Neuronal stem cell (in vitro differentiated cells): Measurements from ENCODE around the gene DNAH8.

Experiments used
- DNase-seq: peaks from one replicate; pipeline ENCODE4 v3.0.0-alpha.2; 2013; ENCODE audit warnings: low spot score
- H2AFZ ChIP-seq: one replicate; pipeline ENCODE4 v1.6.1; 2013; ENCODE audit warnings: mild to moderate bottlenecking, low read length, inconsistent platforms
- H2AK5ac ChIP-seq: 2 replicates; pipeline ENCODE4 v1.6.1; 2013; ENCODE audit warnings: low read depth, mild to moderate bottlenecking, inconsistent platforms, low read length, moderate library complexity, mixed read lengths
- H2BK120ac ChIP-seq: 2 replicates; pipeline ENCODE4 v1.6.1; 2013; ENCODE audit warnings: low read depth, mild to moderate bottlenecking, inconsistent platforms, low read length, moderate library complexity, mixed read lengths
- H2BK12ac ChIP-seq: one replicate; pipeline ENCODE4 v1.6.1; 2013; ENCODE audit warnings: low read length, inconsistent platforms
- H2BK15ac ChIP-seq: 2 replicates; pipeline ENCODE4 v1.6.1; 2013; ENCODE audit warnings: mild to moderate bottlenecking, low read length, inconsistent platforms, mixed read lengths
- H2BK5ac ChIP-seq: one replicate; pipeline ENCODE4 v1.6.1; 2013; ENCODE audit warnings: inconsistent platforms, mild to moderate bottlenecking, low read length, moderate library complexity
- H3K14ac ChIP-seq: one replicate; pipeline ENCODE4 v1.6.1; 2013; ENCODE audit warnings: low read length, inconsistent platforms
- H3K18ac ChIP-seq: 2 replicates; pipeline ENCODE4 v1.6.1; 2013; ENCODE audit warnings: low read length, inconsistent platforms
- H3K23ac ChIP-seq: 2 replicates; pipeline ENCODE4 v1.6.1; 2013; ENCODE audit warnings: low read depth, mild to moderate bottlenecking, mixed read lengths, low read length, inconsistent platforms; ENCODE audit not compliant: poor library complexity
- H3K27ac ChIP-seq: replicated peaks from 3 replicates; pipeline ENCODE4 v1.5.1; 2013; ENCODE audit warnings: low read length, inconsistent platforms
- H3K27me3 ChIP-seq, 3 experiments: 2 replicates each; pipeline ENCODE4 v1.6.1; 2013; ENCODE audit warnings: low read length in 3 of 3, mild to moderate bottlenecking in 2 of 3, inconsistent platforms in 1 of 3, low read depth in 1 of 3, mixed read lengths in 1 of 3, moderate library complexity in 1 of 3; ENCODE audit not compliant: control insufficient read depth in 3 of 3, insufficient read depth in 3 of 3
- H3K36me3 ChIP-seq, 2 donors: replicated peaks in 1 of 2; 2 replicates each; pipeline ENCODE4 v1.6.1; 2013; ENCODE audit warnings: low read length in 2 of 2; ENCODE audit not compliant: control insufficient read depth in 2 of 2, insufficient read depth in 2 of 2
- H3K4ac ChIP-seq: 2 replicates; pipeline ENCODE4 v1.6.1; 2013; ENCODE audit warnings: inconsistent platforms, mild to moderate bottlenecking, low read length, moderate library complexity
- H3K4me1 ChIP-seq, 2 donors: 1 replicate in 1 of 2; 2 replicates in 1 of 2; pipeline ENCODE4 v1.6.1; 2013; ENCODE audit warnings: low read length in 2 of 2, low read depth in 1 of 2; ENCODE audit not compliant: control insufficient read depth in 2 of 2, insufficient read depth in 1 of 2
- H3K4me2 ChIP-seq: one replicate; pipeline ENCODE4 v1.6.1; 2013; ENCODE audit warnings: mild to moderate bottlenecking, low read length, inconsistent platforms; ENCODE audit not compliant: insufficient read depth, poor library complexity, severe bottlenecking
- H3K4me3 ChIP-seq, 2 donors: 2 replicates each; pipeline ENCODE4 v1.5.1; 2013; ENCODE audit warnings: low read length in 2 of 2, mild to moderate bottlenecking in 2 of 2, inconsistent platforms in 1 of 2, moderate library complexity in 1 of 2
- H3K79me1 ChIP-seq: one replicate; pipeline ENCODE4 v1.6.1; 2013; ENCODE audit warnings: low read depth, mild to moderate bottlenecking, inconsistent platforms, low read length, moderate library complexity
- H3K9ac ChIP-seq: one replicate; pipeline ENCODE4 v1.6.1; 2013; ENCODE audit warnings: mild to moderate bottlenecking, low read depth, low read length, inconsistent platforms; ENCODE audit not compliant: poor library complexity
- H3K9me3 ChIP-seq, 2 donors: replicated peaks in 1 of 2; 2 replicates each; pipeline versions ENCODE3 to v1.6.1; 2013; ENCODE audit warnings: low read length in 2 of 2, mild to moderate bottlenecking in 2 of 2, inconsistent platforms in 1 of 2, low read depth in 1 of 2, mixed read lengths in 1 of 2, moderate library complexity in 1 of 2; ENCODE audit not compliant: control insufficient read depth in 2 of 2, insufficient read depth in 1 of 2
- H4K8ac ChIP-seq: one replicate; pipeline ENCODE4 v1.6.1; 2013; ENCODE audit warnings: low read depth, mild to moderate bottlenecking, inconsistent platforms, low read length, moderate library complexity
- H4K91ac ChIP-seq: one replicate; pipeline ENCODE4 v1.6.1; 2013; ENCODE audit warnings: low read length, low read depth, mild to moderate bottlenecking, inconsistent platforms; ENCODE audit not compliant: poor library complexity
- WGBS, 2 donors: extraction: QIAGEN DNeasy Blood & Tissue Kit; methylation state at CpG; one replicate each; pipeline ENCODE4 v1.1.7; 2013; ENCODE audit warnings: missing lambda C conversion rate in 2 of 2, mixed read lengths in 1 of 2; ENCODE audit not compliant: insufficient read length in 2 of 2, insufficient replicate concordance in 1 of 2; ENCODE audit errors: extremely low coverage in 2 of 2; 5-methylcytosine and 5-hydroxymethylcytosine counted together

Gene DNAH8

GRCh38 chr6:38846361-38846760 lies 131.2 kb downstream of the DNAH8 start:
- H3K9ac ChIP-seq = no peak overlapping the region
- H3K27ac ChIP-seq = no peak overlapping the region
- H3K27me3 ChIP-seq = peaks cover 0 to 64% (median 1%) of the 10 kb centered on the region in 3 experiments
- H3K4me2 ChIP-seq = no peak overlapping the region
- no peaks in the 10 kb centered on the region for H3K79me1 ChIP-seq
- H4K8ac ChIP-seq = no peak overlapping the region
- H3K14ac ChIP-seq = no peak overlapping the region
- no peak overlapping the region for H4K91ac ChIP-seq
- H2BK12ac ChIP-seq = no peak overlapping the region
- H3K4me3 ChIP-seq = no peak overlapping the region
- no peak overlapping the region for H3K23ac ChIP-seq
- no peak overlapping the region for H2AK5ac ChIP-seq
- H3K18ac ChIP-seq = no peak overlapping the region
- no peaks in the 10 kb centered on the region for H3K9me3 ChIP-seq
- H3K36me3 ChIP-seq = no peaks in the 10 kb centered on the region
- H2AFZ ChIP-seq = no peak overlapping the region
- no CpG with 5 or more reads among the region's 3 CpGs for WGBS, 2 donors
- H2BK15ac ChIP-seq = no peak overlapping the region
- no peak overlapping the region for H3K4ac ChIP-seq
- H2BK5ac ChIP-seq = no peak overlapping the region
- no peak for DNase-seq
- peaks cover 9 to 10% of the 10 kb centered on the region in 2 donors for H3K4me1 ChIP-seq
- no peak overlapping the region for H2BK120ac ChIP-seq

- H3K4me1 ChIP-seq = peaks cover 9 to 10% of the 10 kb centered on the region in 2 donors
- no peaks in the 10 kb centered on the region for H3K79me1 ChIP-seq
- H2AFZ ChIP-seq = no peak overlapping the region
- H3K9me3 ChIP-seq = no peaks in the 10 kb centered on the region
- no peak overlapping the region for H3K4me2 ChIP-seq
- H3K4ac ChIP-seq = no peak overlapping the region
- no peak overlapping the region for H3K14ac ChIP-seq
- H3K9ac ChIP-seq = no peak overlapping the region
- H3K4me3 ChIP-seq = no peak overlapping the region
- H3K27ac ChIP-seq = no peak overlapping the region
- no peak overlapping the region for H4K91ac ChIP-seq
- H2BK5ac ChIP-seq = no peak overlapping the region
- WGBS, 2 donors = no CpG with 5 or more reads among the region's 1 CpG
- H3K23ac ChIP-seq = no peak overlapping the region
- no peak overlapping the region for H2BK15ac ChIP-seq
- no peaks in the 10 kb centered on the region for H3K36me3 ChIP-seq
- H2AK5ac ChIP-seq = no peak overlapping the region
- no peak overlapping the region for H3K18ac ChIP-seq
- DNase-seq = no peak
- H2BK120ac ChIP-seq = no peak overlapping the region
- peaks cover 0 to 64% (median 1%) of the 10 kb centered on the region in 3 experiments for H3K27me3 ChIP-seq
- no peak overlapping the region for H2BK12ac ChIP-seq
- no peak overlapping the region for H4K8ac ChIP-seq
Observed at GRCh38 chr6:38846844-38847243, 131.7 kb downstream of the DNAH8 start.

GRCh38 chr6:38847497-38847896 lies 132.4 kb downstream of the DNAH8 start:
- Histone ChIP-seq H3K4me1 (peaks cover 9 to 12% of the 10 kb centered on the region in 2 donors), H3K4me3 (no peak overlapping the region), H2BK15ac (no peak overlapping the region), H2AFZ (no peak overlapping the region), H3K79me1 (no peaks in the 10 kb centered on the region), H2AK5ac (no peak overlapping the region), H2BK120ac (no peak overlapping the region), H4K8ac (no peak overlapping the region), H3K27me3 (peaks cover 0 to 63% (median 1%) of the 10 kb centered on the region in 3 experiments), H4K91ac (no peak overlapping the region), H3K4me2 (no peak overlapping the region), H3K18ac (no peak overlapping the region), H2BK12ac (no peak overlapping the region), H3K9me3 (no peaks in the 10 kb centered on the region), H3K14ac (no peak overlapping the region), H3K27ac (no peak overlapping the region), H3K23ac (no peak overlapping the region), H3K36me3 (no peaks in the 10 kb centered on the region), H3K9ac (no peak overlapping the region), H2BK5ac (no peak overlapping the region), H3K4ac (no peak overlapping the region)
- WGBS, 2 donors = no CpG with 5 or more reads among the region's 2 CpGs
- no peak for DNase-seq

DNA sequence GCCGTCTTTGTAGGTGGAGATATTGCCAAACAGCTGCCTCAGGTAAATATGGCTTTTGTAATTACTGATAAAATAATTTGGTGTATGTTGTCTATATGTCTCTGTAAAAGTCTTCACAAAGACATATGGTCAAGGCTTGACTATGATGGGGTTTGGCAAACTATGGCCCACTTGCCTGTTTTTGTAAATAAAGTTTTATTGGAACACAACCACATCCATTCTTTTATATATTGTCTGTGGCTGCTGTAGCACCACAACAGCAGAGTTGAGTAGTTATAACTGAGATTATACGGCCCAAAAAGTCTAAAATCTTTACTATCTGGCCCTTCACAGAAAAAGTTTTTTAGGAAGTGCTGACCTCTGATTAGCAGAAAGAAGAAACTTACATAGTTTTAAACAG lies 133.6 kb downstream of the DNAH8 start:
- Histone ChIP-seq H4K8ac (no peak overlapping the region), H3K23ac (no peak overlapping the region), H2BK5ac (no peak overlapping the region), H3K79me1 (no peaks in the 10 kb centered on the region), H3K27me3 (peaks cover 0 to 63% (median 1%) of the 10 kb centered on the region in 3 experiments), H3K4me3 (no peak overlapping the region), H3K18ac (no peak overlapping the region), H3K14ac (no peak overlapping the region), H3K9me3 (no peaks in the 10 kb centered on the region), H2BK15ac (no peak overlapping the region), H3K4ac (no peak overlapping the region), H3K36me3 (no peaks in the 10 kb centered on the region), H2BK120ac (no peak overlapping the region), H3K27ac (no peak overlapping the region), H3K4me1 (peaks cover 9 to 11% of the 10 kb centered on the region in 2 donors), H3K4me2 (no peak overlapping the region), H2AK5ac (no peak overlapping the region), H2BK12ac (no peak overlapping the region), H3K9ac (no peak overlapping the region), H4K91ac (no peak overlapping the region), H2AFZ (no peak overlapping the region)
- no CpG with 5 or more reads among the region's 2 CpGs for WGBS, 2 donors
- no peak for DNase-seq
